T-helper 2 cell treated with Interferon-gamma antibody and Interleukin-4, amounts not matched to agents 5 μg/mL and 100 μg/mL, for 36 hours (primary cell): ENCODE data around the gene PITX2.

Experiments used
- DNase-seq: peaks from one replicate; pipeline ENCODE4 v3.0.0; 2021; ENCODE audit warnings: low spot score
- H3K27ac Mint-ChIP-seq: one replicate; pipeline ENCODE4 v1.8.0; 2021; ENCODE audit warnings: mild to moderate bottlenecking, mixed read lengths
- H3K27me3 Mint-ChIP-seq: one replicate; pipeline ENCODE4 v1.8.0; 2021; ENCODE audit warnings: low read depth, mixed read lengths
- H3K36me3 Mint-ChIP-seq: one replicate; pipeline ENCODE4 v1.8.0; 2021; ENCODE audit warnings: low read depth, mixed read lengths
- H3K4me1 Mint-ChIP-seq: one replicate; pipeline ENCODE4 v1.8.0; 2021; ENCODE audit warnings: low read depth, mixed read lengths
- H3K4me3 Mint-ChIP-seq: one replicate; pipeline ENCODE4 v1.8.0; 2022; ENCODE audit warnings: mild to moderate bottlenecking, moderate library complexity, mixed read lengths
- H3K9me3 Mint-ChIP-seq: one replicate; pipeline ENCODE4 v1.8.0; 2021; ENCODE audit warnings: mixed read lengths

The PITX2 gene

GRCh38 chr4:110622841-110623717, at the start of gene PITX2:
Gene PITX2 (minus strand): TSS chr4:110623077. CDS start chr4:110622460, 617 bp downstream.
- no peaks in the 10 kb centered on the region for H3K36me3 Mint-ChIP-seq
- peaks cover 5% of the 10 kb centered on the region for H3K4me1 Mint-ChIP-seq
- DNase-seq: peak; percentile 39
- H3K4me3 Mint-ChIP-seq: peak within 1 kb of the TSS; percentile 60
- no peaks in the 10 kb centered on the region for H3K9me3 Mint-ChIP-seq
- H3K27ac Mint-ChIP-seq: peak within 1 kb of the TSS; percentile 67
- peaks cover 96% of the 10 kb centered on the region for H3K27me3 Mint-ChIP-seq

DNA sequence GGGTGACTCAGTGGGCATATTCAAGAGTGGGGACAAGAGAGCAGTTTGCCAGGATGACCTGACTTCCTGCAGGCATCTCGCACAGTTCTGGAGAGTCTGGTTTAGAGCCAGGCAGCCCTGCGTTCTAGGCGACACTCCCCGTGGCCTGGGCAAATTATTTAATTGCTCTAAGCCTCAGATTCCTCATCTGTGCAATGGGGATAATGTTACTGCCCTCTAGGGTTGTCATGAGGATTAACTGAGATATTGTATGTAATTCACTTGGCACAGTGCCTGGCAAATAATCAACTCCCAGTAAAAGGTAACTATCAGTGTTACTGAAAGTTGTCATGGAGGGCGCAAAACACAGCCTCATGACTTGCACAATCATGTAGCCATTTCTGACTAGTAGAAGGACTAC, 48.8 kb upstream of the PITX2 start:
- H3K36me3 Mint-ChIP-seq: no peaks in the 10 kb centered on the region
- no peak overlapping the region for H3K4me3 Mint-ChIP-seq
- no peaks in the 10 kb centered on the region for H3K9me3 Mint-ChIP-seq

GRCh38 chr4:110669663-110670062, 46.8 kb upstream of the PITX2 start:
- Mint-ChIP-seq H3K27me3 (no peaks in the 10 kb centered on the region), H3K9me3 (no peaks in the 10 kb centered on the region), H3K36me3 (no peaks in the 10 kb centered on the region), H3K27ac (no peak overlapping the region), H3K4me3 (no peak overlapping the region), H3K4me1 (no peaks in the 10 kb centered on the region)
- DNase-seq: no peak

More for the DNA sequence above, 48.8 kb upstream of the PITX2 start:
- no peaks in the 10 kb centered on the region for H3K27me3 Mint-ChIP-seq
- DNase-seq: no peak
- no peak overlapping the region for H3K27ac Mint-ChIP-seq
- H3K4me1 Mint-ChIP-seq: no peaks in the 10 kb centered on the region

DNA sequence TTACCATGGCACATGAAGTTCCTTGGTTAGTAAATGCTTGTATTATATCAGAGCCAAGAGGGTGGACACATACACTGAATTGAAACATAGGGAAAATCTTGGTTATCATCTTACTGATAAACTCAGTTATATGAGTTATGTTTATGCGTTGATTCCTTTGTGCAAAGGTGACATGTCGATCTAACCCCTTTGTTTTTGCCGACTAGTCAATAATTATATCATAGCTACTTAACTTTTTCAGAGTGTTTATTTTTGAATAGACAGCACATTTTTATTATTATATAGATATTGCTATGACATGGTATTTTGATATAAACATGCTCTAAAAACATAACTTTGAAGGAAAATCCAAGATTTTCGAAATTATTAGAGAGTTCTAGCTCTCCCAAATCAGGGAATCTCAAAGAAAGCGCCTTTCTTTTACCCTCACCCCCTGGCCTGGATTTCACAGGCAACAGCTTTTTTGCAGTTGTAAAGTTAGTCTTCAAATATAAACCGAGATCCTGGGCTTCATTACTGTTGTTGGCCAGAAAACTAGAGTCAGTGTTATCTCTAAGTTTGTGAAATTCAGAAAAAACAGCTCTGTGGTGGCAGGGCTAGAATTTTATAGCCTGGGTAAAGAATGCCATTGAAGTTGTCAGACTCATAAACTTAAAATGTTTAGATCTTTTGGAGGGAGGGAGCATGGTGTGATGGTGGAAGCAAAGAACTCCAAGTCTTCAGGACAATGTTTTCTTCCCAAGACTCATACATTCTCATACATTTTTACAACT, 45.8 kb upstream of the PITX2 start:
- no peak for DNase-seq
- H3K4me1 Mint-ChIP-seq: no peaks in the 10 kb centered on the region
- no peak overlapping the region for H3K4me3 Mint-ChIP-seq
- H3K27me3 Mint-ChIP-seq: no peaks in the 10 kb centered on the region
- no peaks in the 10 kb centered on the region for H3K9me3 Mint-ChIP-seq
- H3K36me3 Mint-ChIP-seq: no peaks in the 10 kb centered on the region
- H3K27ac Mint-ChIP-seq: no peak overlapping the region

GRCh38 chr4:110667670-110668069, 44.8 kb upstream of the PITX2 start:
- no peak overlapping the region for H3K4me3 Mint-ChIP-seq
- no peaks in the 10 kb centered on the region for H3K4me1 Mint-ChIP-seq
- H3K36me3 Mint-ChIP-seq: no peaks in the 10 kb centered on the region
- DNase-seq: no peak
- H3K27ac Mint-ChIP-seq: no peak overlapping the region
- H3K27me3 Mint-ChIP-seq: no peaks in the 10 kb centered on the region
- no peaks in the 10 kb centered on the region for H3K9me3 Mint-ChIP-seq

GRCh38 chr4:110666030-110666429, 43.2 kb upstream of the PITX2 start:
- no peaks in the 10 kb centered on the region for H3K4me1 Mint-ChIP-seq
- no peak overlapping the region for H3K27ac Mint-ChIP-seq
- H3K4me3 Mint-ChIP-seq: no peak overlapping the region
- no peaks in the 10 kb centered on the region for H3K9me3 Mint-ChIP-seq
- H3K27me3 Mint-ChIP-seq: no peaks in the 10 kb centered on the region
- H3K36me3 Mint-ChIP-seq: no peaks in the 10 kb centered on the region
- DNase-seq: no peak

- Mint-ChIP-seq H3K27ac (no peak overlapping the region), H3K9me3 (no peaks in the 10 kb centered on the region), H3K36me3 (no peaks in the 10 kb centered on the region), H3K27me3 (no peaks in the 10 kb centered on the region), H3K4me1 (no peaks in the 10 kb centered on the region), H3K4me3 (no peak overlapping the region)
- DNase-seq: no peak
Observed at GRCh38 chr4:110663738-110664444, 41.0 kb upstream of the PITX2 start.

- Mint-ChIP-seq H3K27ac (no peak overlapping the region), H3K4me3 (no peak overlapping the region), H3K36me3 (no peaks in the 10 kb centered on the region), H3K9me3 (no peaks in the 10 kb centered on the region), H3K27me3 (no peaks in the 10 kb centered on the region), H3K4me1 (no peaks in the 10 kb centered on the region)
- DNase-seq: no peak
Observed at GRCh38 chr4:110663206-110663605, 40.3 kb upstream of the PITX2 start.

GRCh38 chr4:110660755-110661154, 37.9 kb upstream of the PITX2 start:
- H3K4me3 Mint-ChIP-seq: no peak overlapping the region
- no peaks in the 10 kb centered on the region for H3K9me3 Mint-ChIP-seq
- H3K27me3 Mint-ChIP-seq: no peaks in the 10 kb centered on the region
- DNase-seq: no peak
- H3K27ac Mint-ChIP-seq: no peak overlapping the region
- no peaks in the 10 kb centered on the region for H3K4me1 Mint-ChIP-seq
- no peaks in the 10 kb centered on the region for H3K36me3 Mint-ChIP-seq

GRCh38 chr4:110654254-110654635, 31.4 kb upstream of the PITX2 start:
- no peak overlapping the region for H3K4me3 Mint-ChIP-seq
- H3K27me3 Mint-ChIP-seq: no peaks in the 10 kb centered on the region
- H3K36me3 Mint-ChIP-seq: no peaks in the 10 kb centered on the region
- H3K9me3 Mint-ChIP-seq: no peaks in the 10 kb centered on the region
- no peak overlapping the region for H3K27ac Mint-ChIP-seq
- no peak for DNase-seq
- no peaks in the 10 kb centered on the region for H3K4me1 Mint-ChIP-seq

- Mint-ChIP-seq H3K4me1 (no peaks in the 10 kb centered on the region), H3K9me3 (no peaks in the 10 kb centered on the region), H3K27me3 (no peaks in the 10 kb centered on the region), H3K27ac (no peak overlapping the region), H3K4me3 (no peak overlapping the region), H3K36me3 (no peaks in the 10 kb centered on the region)
- DNase-seq: no peak
Observed at GRCh38 chr4:110653321-110654253, 30.7 kb upstream of the PITX2 start.

GRCh38 chr4:110644008-110644407, 21.1 kb upstream of the PITX2 start:
- no peak overlapping the region for H3K27ac Mint-ChIP-seq
- H3K36me3 Mint-ChIP-seq: no peaks in the 10 kb centered on the region
- H3K9me3 Mint-ChIP-seq: no peaks in the 10 kb centered on the region
- no peak overlapping the region for H3K4me3 Mint-ChIP-seq
- H3K4me1 Mint-ChIP-seq: no peaks in the 10 kb centered on the region
- no peak for DNase-seq
- H3K27me3 Mint-ChIP-seq: peaks cover 53% of the 10 kb centered on the region

GRCh38 chr4:110643096-110643495, 20.2 kb upstream of the PITX2 start:
- DNase-seq: no peak
- Mint-ChIP-seq H3K36me3 (no peaks in the 10 kb centered on the region), H3K4me1 (no peaks in the 10 kb centered on the region)

More at GRCh38 chr4:110643096-110643495, 20.2 kb upstream of the PITX2 start:
- Mint-ChIP-seq H3K27me3 (peaks cover 62% of the 10 kb centered on the region), H3K9me3 (no peaks in the 10 kb centered on the region), H3K4me3 (no peak overlapping the region), H3K27ac (no peak overlapping the region)
